Osteoblast (primary cell): ENCODE measurements around the gene SAMD11. TPM values are rescaled to one million over a fixed set of nuclear protein-coding genes. Genes with fewer than 3 reads are reported as not detected.

ENCODE experiments used
- DNase-seq: peaks from one replicate; pipeline ENCODE4 v3.0.0; 2011; ENCODE audit warnings: low spot score, mixed read lengths; ENCODE audit not compliant: insufficient read length; ENCODE audit errors: missing footprints
- H2AFZ ChIP-seq: 2 replicates; pipeline ENCODE4 v1.6.0; 2011; ENCODE audit warnings: mild to moderate bottlenecking, low read length
- H3K27ac ChIP-seq: 2 replicates; pipeline ENCODE4 v1.5.1; 2011; ENCODE audit warnings: mild to moderate bottlenecking, low read depth, low read length, moderate library complexity
- H3K27me3 ChIP-seq: 2 replicates; pipeline ENCODE4 v1.6.0; 2012; ENCODE audit warnings: mild to moderate bottlenecking, control low read depth, inconsistent platforms, low read length, moderate library complexity; ENCODE audit not compliant: insufficient read depth
- H3K36me3 ChIP-seq: 2 replicates; pipeline ENCODE4 v1.5.1; 2011; ENCODE audit warnings: mild to moderate bottlenecking, low read length, control low read depth, moderate library complexity; ENCODE audit not compliant: insufficient read depth
- H3K4me1 ChIP-seq: 2 replicates; pipeline ENCODE4 v1.5.1; 2011; ENCODE audit warnings: mild to moderate bottlenecking, low read length, control low read depth, moderate library complexity; ENCODE audit not compliant: insufficient read depth
- H3K4me2 ChIP-seq: 2 replicates; pipeline ENCODE4 v1.6.0; 2011; ENCODE audit warnings: mild to moderate bottlenecking, low read length; ENCODE audit not compliant: insufficient read depth
- H3K4me3 ChIP-seq: fragments of 200-600 bp; sonication (generic); 3 replicates; pipeline ENCODE4 v1.5.1; 2012; ENCODE audit warnings: mild to moderate bottlenecking, low read length, inconsistent platforms; ENCODE audit not compliant: insufficient read depth
- H3K79me2 ChIP-seq: 2 replicates; pipeline ENCODE4 v1.6.0; 2012; ENCODE audit warnings: mild to moderate bottlenecking, low read length, control low read depth, inconsistent platforms; ENCODE audit not compliant: insufficient read depth
- H3K9me3 ChIP-seq: 2 replicates; pipeline ENCODE4 v1.5.1; 2011; ENCODE audit warnings: low read depth, low read length, control low read depth
- H4K20me1 ChIP-seq: 2 replicates; pipeline ENCODE4 v1.6.0; 2012; ENCODE audit warnings: mild to moderate bottlenecking, low read length, control low read depth; ENCODE audit not compliant: insufficient read depth
- total RNA-seq: library from RNA; depleted of rRNA; stranded (reverse); fragments of >200 nt; gene quantifications from 2 replicates; pipeline ENCODE4 v1.2.3, GENCODE V29; 2012
- TF ChIP-seq, protein P1 (sequence below): IDR thresholded peaks from 2 replicates; pipeline ENCODE4 v1.5.1; 2011; ENCODE audit warnings: mild to moderate bottlenecking, low read depth, low read length, moderate library complexity; ENCODE audit errors: extremely low read depth

The SAMD11 gene
- total RNA-seq, 1 donor, result 8.3 TPM

DNA sequence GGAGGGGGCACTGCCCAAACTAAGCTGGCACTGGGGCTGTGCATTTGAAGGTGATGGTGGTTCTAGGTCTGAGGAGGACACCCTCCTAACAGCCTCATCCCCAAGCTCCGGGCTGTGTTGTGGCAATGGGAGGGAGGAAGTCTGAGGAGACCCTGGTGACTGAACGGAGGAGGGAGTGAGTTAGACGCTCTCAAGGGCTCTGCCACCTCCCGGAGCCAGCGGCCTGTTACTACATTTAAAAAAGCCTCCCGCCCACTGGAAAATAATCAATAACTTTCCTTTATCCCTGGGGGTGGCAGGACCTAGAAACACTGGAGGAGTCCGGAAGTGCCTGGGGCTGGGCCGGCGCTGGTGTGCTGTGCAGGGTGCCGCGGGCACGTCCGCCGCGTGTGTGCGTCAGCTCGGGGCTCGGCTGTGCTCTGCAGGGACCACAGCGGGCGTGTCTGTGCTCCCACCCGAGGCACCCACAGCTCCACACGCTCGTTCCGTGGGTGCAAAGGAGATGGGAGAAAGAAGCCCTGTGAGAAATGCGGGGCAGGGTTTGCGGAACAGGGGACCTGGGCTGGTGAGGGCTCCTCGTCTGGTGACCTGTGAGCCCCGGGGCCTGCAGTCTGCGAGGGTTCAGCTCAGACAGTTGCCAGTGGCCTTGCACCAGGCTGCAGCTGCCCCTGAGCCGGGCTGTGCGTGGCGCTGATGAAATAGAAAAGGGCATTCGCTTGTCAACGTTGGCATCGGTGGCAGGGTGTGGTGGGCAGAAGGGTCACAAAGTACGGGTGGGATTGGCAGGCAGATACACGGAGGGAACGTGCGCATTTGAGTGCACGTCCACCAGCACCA lies 5.3 kb downstream of the SAMD11 start:
- no peaks in the 10 kb centered on the region for H3K27me3 ChIP-seq
- no peaks in the 10 kb centered on the region for H3K36me3 ChIP-seq
- TF ChIP-seq, protein P1, sequence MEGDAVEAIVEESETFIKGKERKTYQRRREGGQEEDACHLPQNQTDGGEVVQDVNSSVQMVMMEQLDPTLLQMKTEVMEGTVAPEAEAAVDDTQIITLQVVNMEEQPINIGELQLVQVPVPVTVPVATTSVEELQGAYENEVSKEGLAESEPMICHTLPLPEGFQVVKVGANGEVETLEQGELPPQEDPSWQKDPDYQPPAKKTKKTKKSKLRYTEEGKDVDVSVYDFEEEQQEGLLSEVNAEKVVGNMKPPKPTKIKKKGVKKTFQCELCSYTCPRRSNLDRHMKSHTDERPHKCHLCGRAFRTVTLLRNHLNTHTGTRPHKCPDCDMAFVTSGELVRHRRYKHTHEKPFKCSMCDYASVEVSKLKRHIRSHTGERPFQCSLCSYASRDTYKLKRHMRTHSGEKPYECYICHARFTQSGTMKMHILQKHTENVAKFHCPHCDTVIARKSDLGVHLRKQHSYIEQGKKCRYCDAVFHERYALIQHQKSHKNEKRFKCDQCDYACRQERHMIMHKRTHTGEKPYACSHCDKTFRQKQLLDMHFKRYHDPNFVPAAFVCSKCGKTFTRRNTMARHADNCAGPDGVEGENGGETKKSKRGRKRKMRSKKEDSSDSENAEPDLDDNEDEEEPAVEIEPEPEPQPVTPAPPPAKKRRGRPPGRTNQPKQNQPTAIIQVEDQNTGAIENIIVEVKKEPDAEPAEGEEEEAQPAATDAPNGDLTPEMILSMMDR, result no peak
- no peaks in the 10 kb centered on the region for H3K9me3 ChIP-seq
- no peak for DNase-seq
- H3K4me2 ChIP-seq, result no peak overlapping the region
- H3K4me3 ChIP-seq, result no peak overlapping the region
- H3K79me2 ChIP-seq, result no peaks in the 10 kb centered on the region
- peaks cover 42% of the 10 kb centered on the region for H4K20me1 ChIP-seq
- peaks cover 4% of the 10 kb centered on the region for H3K4me1 ChIP-seq
- H2AFZ ChIP-seq, result no peak overlapping the region
- H3K27ac ChIP-seq, result no peak overlapping the region

DNA sequence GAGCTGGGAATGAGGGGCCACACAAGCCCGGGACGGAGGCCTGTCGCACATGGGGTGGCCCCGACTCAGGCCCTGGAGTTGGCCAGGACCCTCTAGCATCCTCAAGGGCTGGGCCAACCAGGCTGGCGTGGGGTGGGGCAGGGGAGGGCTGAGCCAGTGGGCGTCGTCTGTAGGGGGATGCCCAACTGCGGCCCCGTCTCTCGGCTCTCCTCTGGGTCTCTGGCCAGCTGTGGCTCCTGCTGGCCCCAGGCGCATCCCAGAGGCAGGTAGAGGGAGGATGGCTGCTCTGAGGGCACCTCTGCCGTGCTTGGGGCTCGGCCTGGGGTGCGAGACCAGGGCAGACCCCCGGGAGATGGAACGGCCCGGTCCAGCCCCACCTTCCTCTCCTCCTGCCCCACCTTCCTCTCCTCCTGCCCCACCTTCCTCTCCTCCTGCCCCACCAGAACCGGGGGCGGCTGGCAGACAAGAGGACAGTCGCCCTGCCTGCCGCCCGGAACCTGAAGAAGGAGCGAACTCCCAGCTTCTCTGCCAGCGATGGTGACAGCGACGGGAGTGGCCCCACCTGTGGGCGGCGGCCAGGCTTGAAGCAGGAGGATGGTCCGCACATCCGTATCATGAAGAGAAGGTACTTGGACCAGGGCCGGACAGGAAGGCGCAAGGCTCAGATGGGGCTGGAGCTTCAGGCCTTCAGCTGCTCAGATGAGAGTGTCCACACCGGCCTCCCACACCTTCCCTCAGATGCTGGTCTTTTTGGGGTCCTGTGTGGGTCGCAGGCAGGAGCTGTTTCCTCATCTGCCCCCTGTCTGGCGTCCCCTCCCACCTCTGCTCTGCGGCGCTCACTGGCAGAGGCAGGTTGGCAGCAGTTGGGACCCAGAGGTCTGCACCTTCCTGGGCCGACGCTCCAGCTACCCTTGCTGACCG lies 6.2 kb downstream of the SAMD11 start:
- H3K36me3 ChIP-seq, result no peaks in the 10 kb centered on the region
- H2AFZ ChIP-seq, result no peak overlapping the region
- no peaks in the 10 kb centered on the region for H3K9me3 ChIP-seq
- no peak overlapping the region for H3K27ac ChIP-seq
- no peaks in the 10 kb centered on the region for H3K27me3 ChIP-seq
- DNase-seq, result no peak
- peaks cover 44% of the 10 kb centered on the region for H4K20me1 ChIP-seq
- H3K4me1 ChIP-seq, result peaks cover 4% of the 10 kb centered on the region
- H3K79me2 ChIP-seq, result no peaks in the 10 kb centered on the region
- H3K4me3 ChIP-seq, result no peak overlapping the region
- no peak overlapping the region for H3K4me2 ChIP-seq
- TF ChIP-seq, protein P1, result no peak

DNA sequence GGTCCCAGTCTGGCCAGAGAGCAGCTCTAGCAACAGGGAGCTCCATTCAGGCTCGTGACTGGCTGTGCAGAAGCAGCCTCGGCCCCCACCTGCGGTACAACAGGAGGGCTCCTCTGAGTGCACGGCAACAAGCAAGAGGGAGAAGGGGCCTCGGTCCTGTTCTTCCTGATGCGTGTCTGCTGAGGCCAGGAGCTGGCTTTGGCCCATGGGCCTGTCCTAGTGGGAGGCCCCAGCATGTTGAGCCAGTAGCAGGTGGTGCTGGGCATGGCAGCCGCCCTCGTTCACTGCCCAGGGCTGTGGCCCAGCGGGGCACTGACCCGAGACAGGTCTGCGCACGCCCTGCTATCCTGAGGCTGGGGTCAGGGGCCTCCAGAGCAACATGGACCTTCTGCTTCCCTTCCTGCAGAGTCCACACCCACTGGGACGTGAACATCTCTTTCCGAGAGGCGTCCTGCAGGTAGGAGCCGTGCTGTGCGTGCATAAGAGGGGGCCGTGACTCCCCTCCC lies 7.0 kb downstream of the SAMD11 start:
- no peak overlapping the region for H3K4me3 ChIP-seq
- H3K27me3 ChIP-seq, result no peaks in the 10 kb centered on the region
- TF ChIP-seq, protein P1, result no peak
- H3K27ac ChIP-seq, result no peak overlapping the region
- DNase-seq, result no peak
- H3K36me3 ChIP-seq, result peaks cover 3% of the 10 kb centered on the region
- H3K79me2 ChIP-seq, result no peaks in the 10 kb centered on the region
- H3K4me1 ChIP-seq, result peaks cover 4% of the 10 kb centered on the region
- H4K20me1 ChIP-seq, result peaks cover 46% of the 10 kb centered on the region
- no peaks in the 10 kb centered on the region for H3K9me3 ChIP-seq
- H3K4me2 ChIP-seq, result no peak overlapping the region
- H2AFZ ChIP-seq, result no peak overlapping the region
